K562 (cell line): ENCODE results near the gene ENSA. TPM values are rescaled to one million over a fixed set of nuclear protein-coding genes. Genes with fewer than 3 reads are reported as not detected.
"Not testable (repeated sequence)": the region's sequence is repeated elsewhere in the genome, so short reads cannot be mapped to it uniquely, and the experiment has no call there.

Source experiments
- ATAC-seq: fragments of 200-7000 bp; cut with Tn5 transposase; 3 replicates; pipeline ENCODE4 v1.9.1; 2020; ENCODE audit warnings: moderate library complexity
- BruUV-seq: library from RNA; stranded (reverse); fragments of 400-500 nt; replicated peaks from 2 replicates; lab custom pipeline; 2021; lab: Mats Ljungman, UMichigan
- CTCF ChIA-PET: fragments of 300-600 bp; formaldehyde crosslinking; extraction: SDS; loops from one replicate; lab custom pipeline; 2021; ENCODE audit warnings: low intra/inter-chr PET ratio; lab: Yijun Ruan, JAX
- POLR2A ChIA-PET: fragments of 300-600, 350-650 bp; sonication (Branson Sonifier 250); formaldehyde crosslinking; extraction: SDS; loops from one replicate; lab custom pipeline; 2021; ENCODE audit warnings: antibody characterized with exemption, inconsistent platforms; lab: Yijun Ruan, JAX
- DNase-seq, 4 experiments: peaks; one replicate each; pipeline versions ENCODE4 v3.0.0 to v3.0.0-alpha.2; 2011 to 2018; ENCODE audit warnings: low spot score in 3 of 4, mixed read lengths in 3 of 4; ENCODE audit errors: extremely low read depth in 1 of 4
- FAIRE-seq: peaks from 2 replicates; lab custom pipeline; 2011; peaks lifted over from hg19 to GRCh38; lab: Jason Lieb, UNC
- H2AFZ ChIP-seq: 2 replicates; pipeline ENCODE4 v1.6.0; 2011; ENCODE audit warnings: low read depth, low read length, control low read depth, inconsistent platforms
- H3K27ac ChIP-seq: fragments of 200-600 bp; 3 replicates; pipeline ENCODE4 v1.8.0; 2011; ENCODE audit warnings: low read depth, mild to moderate bottlenecking, control low read depth, inconsistent platforms, low read length, moderate library complexity, mixed read lengths; ENCODE audit errors: extremely low read depth
- H3K27me3 ChIP-seq, 2 experiments: fragments of 300-600 bp in 1 of 2; 2 replicates in 1 of 2; 3 replicates in 1 of 2; pipeline versions ENCODE4 v1.6.0 to v1.8.0; 2011; ENCODE audit warnings: inconsistent platforms in 2 of 2, low read length in 2 of 2, mild to moderate bottlenecking in 1 of 2, mixed read lengths in 1 of 2, moderate library complexity in 1 of 2; ENCODE audit not compliant: control insufficient read depth in 2 of 2, insufficient read depth in 2 of 2
- H3K36me3 ChIP-seq: fragments of 300-600 bp; 3 replicates; pipeline ENCODE4 v1.8.0; 2011; ENCODE audit warnings: mild to moderate bottlenecking, low read length, inconsistent platforms; ENCODE audit not compliant: control insufficient read depth, insufficient read depth
- H3K4me1 ChIP-seq, 2 experiments: fragments of 200-600 bp in 1 of 2; replicated peaks in 1 of 2; 2 replicates in 1 of 2; 3 replicates in 1 of 2; pipeline versions ENCODE4 v1.5.1 to v1.8.0; 2011; ENCODE audit warnings: inconsistent platforms in 2 of 2, low read length in 2 of 2, mild to moderate bottlenecking in 1 of 2, mixed read lengths in 1 of 2, moderate library complexity in 1 of 2; ENCODE audit not compliant: control insufficient read depth in 2 of 2, insufficient read depth in 2 of 2
- H3K4me2 ChIP-seq: 2 replicates; pipeline ENCODE4 v1.6.1; 2011; ENCODE audit warnings: low read length, control low read depth, inconsistent platforms, mixed read lengths; ENCODE audit not compliant: insufficient read depth
- H3K4me3 ChIP-seq: fragments of 200-600 bp; sonication (generic), shearing (Covaris generic); 2 replicates; pipeline ENCODE4 v1.5.1; 2016; ENCODE audit warnings: control low read depth, inconsistent platforms
- H3K79me2 ChIP-seq: fragments of 200-600 bp; 3 replicates; pipeline ENCODE4 v1.8.0; 2011; ENCODE audit warnings: low read length, inconsistent platforms; ENCODE audit not compliant: control insufficient read depth, insufficient read depth
- H3K9ac ChIP-seq, 2 experiments: 2 replicates each; pipeline versions ENCODE4 v1.6.0 to v1.6.1; 2011; ENCODE audit warnings: low read depth in 2 of 2, low read length in 2 of 2, control low read depth in 1 of 2, inconsistent platforms in 1 of 2, mild to moderate bottlenecking in 1 of 2, mixed read lengths in 1 of 2; ENCODE audit not compliant: insufficient read depth in 1 of 2
- H3K9me1 ChIP-seq: one replicate; pipeline ENCODE4 v1.6.0; 2011; ENCODE audit warnings: inconsistent platforms, mild to moderate bottlenecking, low read length, moderate library complexity; ENCODE audit not compliant: control insufficient read depth, insufficient read depth
- H3K9me3 ChIP-seq: replicated peaks from 2 replicates; pipeline ENCODE4 v1.5.1; 2011; ENCODE audit warnings: low read depth, low read length, inconsistent platforms; ENCODE audit not compliant: control insufficient read depth, insufficient read depth
- H4K20me1 ChIP-seq: replicated peaks from 2 replicates; pipeline ENCODE4 v1.6.1; 2011; ENCODE audit warnings: low read length, inconsistent platforms, mixed read lengths; ENCODE audit not compliant: control insufficient read depth, insufficient read depth
- ZNF121 ChIP-seq: sonication (generic); formaldehyde crosslinking; conservative IDR thresholded peaks from 2 replicates; pipeline ENCODE4 v1.8.0; 2022; ENCODE audit warnings: missing genetic modification reagents
- ZNF436 ChIP-seq: fragments of 250-450, 450-650 bp; sonication (Bioruptor Pico); formaldehyde crosslinking; IDR thresholded peaks from 2 replicates; pipeline ENCODE4 v1.7.0; 2020; ENCODE audit warnings: mild to moderate bottlenecking
- WGBS: fragments of 100-300 bp; shearing (Covaris generic); methylation state at CpG from one replicate; pipeline ENCODE4 v1.1.6; 2016; ENCODE audit warnings: low coverage, mixed read lengths; ENCODE audit not compliant: insufficient coverage; ENCODE audit errors: missing lambda C conversion rate; 5-methylcytosine and 5-hydroxymethylcytosine counted together
- in situ Hi-C: fragments of 300-500 bp; cut with MboI; formaldehyde crosslinking; loops from 4 replicates; pipeline ENCODE4 v1.15.0; 2018; ENCODE audit warnings: inconsistent platforms, mixed read lengths
- intact Hi-C: fragments of 100-400 bp; cut with micrococcal nuclease; formaldehyde crosslinking; loops from 2 replicates; pipeline ENCODE4 v1.14.2; 2022
- polyA plus RNA-seq, 8 experiments: library from polyadenylated mRNA; depleted of rRNA in 4 of 8; stranded (reverse) in 5 of 8; unstranded in 3 of 8; fragments of >200 nt; fragmentation: Nextera tagmentation in 2 of 8; fragmentation: Illumina TruSeq in 1 of 8; extraction: Ambion mirVana in 2 of 8; extraction: Trizol in 1 of 8; gene quantifications; 2 replicates each; pipeline versions ENCODE4 v1.2.1 to v1.2.3, GENCODE V29; 2011 to 2014; ENCODE audit warnings: inconsistent platforms in 1 of 8, missing spikeins in 1 of 8
- total RNA-seq, 7 experiments: library from RNA; depleted of rRNA in 6 of 7; stranded (reverse); fragments of >200 nt in 6 of 7; fragmentation: Illumina TruSeq in 2 of 7; extraction: Trizol in 2 of 7; gene quantifications; 2 replicates each; pipeline versions ENCODE4 v1.2.1 to v1.2.3, GENCODE V29; 2011 to 2021; ENCODE audit warnings: low replicate concordance in 1 of 7

ENSA gene
- total and polyA plus RNA-seq, 9 of the 15 experiments (the other 6 are each of a cell fraction or from before 2014, with no cell fraction given) = 68.1 to 605 (median 188) TPM

DNA sequence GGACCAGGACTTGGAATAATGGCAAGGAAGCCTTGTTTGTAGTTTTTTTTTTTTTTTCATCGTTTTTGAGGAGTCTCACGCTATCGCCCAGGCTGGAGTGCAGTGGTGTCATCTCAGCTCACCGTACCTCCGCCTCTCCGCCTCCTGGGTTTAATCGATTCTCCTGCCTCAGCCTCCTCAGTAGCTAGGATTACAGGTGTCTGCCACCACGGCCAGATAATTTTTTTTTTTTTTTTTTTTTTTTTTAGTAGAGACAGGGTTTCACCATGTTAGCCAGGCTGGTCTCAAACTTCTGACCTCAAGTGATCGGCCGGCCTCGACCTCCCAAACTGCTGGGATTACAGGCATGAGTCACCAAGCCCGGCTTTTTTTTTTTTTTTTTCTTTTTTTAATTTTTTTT lies 27.0 kb downstream of the ENSA start:
- in situ Hi-C loops, H3K4me2 ChIP-seq, H3K27me3 ChIP-seq, CTCF ChIA-PET, H3K79me2 ChIP-seq, H2AFZ ChIP-seq, H3K9me3 ChIP-seq, H3K4me3 ChIP-seq, FAIRE-seq, H3K9me1 ChIP-seq, H3K27ac ChIP-seq, intact Hi-C loops, BruUV-seq, H4K20me1 ChIP-seq, H3K9ac ChIP-seq, DNase-seq, ATAC-seq, H3K36me3 ChIP-seq: not testable (repeated sequence)
- WGBS = 83% methylated on average over 9 of the region's 12 CpGs
- POLR2A ChIA-PET = interaction anchor here (0.6 to 2.3 kb wide), 3 partner anchors 8 to 95 kb away, joined by 3 to 9 read pairs (median 4); no protein-coding TSS in a partner anchor
- peaks cover 11 to 17% of the 10 kb centered on the region in 2 experiments; a peak in 4 of 5 replicates for H3K4me1 ChIP-seq

DNA sequence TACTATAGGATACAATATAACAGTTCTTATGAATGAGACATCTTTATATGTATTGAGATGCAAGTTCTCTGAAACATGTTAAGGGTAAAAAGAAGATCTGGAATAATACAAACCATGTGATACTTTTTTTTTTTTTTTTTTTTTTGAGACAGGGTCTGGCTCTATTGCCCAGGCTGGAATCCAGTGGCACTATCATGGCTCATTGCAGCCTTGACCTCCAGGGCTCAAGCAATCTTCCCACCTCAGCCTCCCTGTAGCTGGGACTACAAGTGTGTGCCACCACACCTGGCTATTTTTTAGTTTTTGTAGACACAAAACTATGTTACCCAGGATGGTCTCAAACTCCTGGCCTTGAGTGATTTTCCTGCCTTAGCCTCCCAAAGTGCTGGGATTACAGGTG lies 27.9 kb downstream of the ENSA start:
- H3K9me1 ChIP-seq = no peaks in the 10 kb centered on the region
- no peaks in the 10 kb centered on the region for H3K9me3 ChIP-seq
- CTCF ChIA-PET = no interaction called here
- no peak for DNase-seq
- H3K4me1 ChIP-seq = peaks cover 11 to 17% of the 10 kb centered on the region in 2 experiments; a peak in 4 of 5 replicates
- in situ Hi-C loops = no loop called here
- BruUV-seq = no TSS peak
- no peak for TF ChIP-seq ZNF436 (CRISPR knock-in tag)
- peak; percentile 84 for TF ChIP-seq ZNF121 (CRISPR knock-in tag)
- no peak overlapping the region for H3K4me3 ChIP-seq
- H3K4me2 ChIP-seq = no peak overlapping the region
- H4K20me1 ChIP-seq = no peaks in the 10 kb centered on the region
- H3K36me3 ChIP-seq = no peaks in the 10 kb centered on the region; the same call in 1 of the 3 replicates
- H3K9ac ChIP-seq = no peak overlapping the region
- FAIRE-seq = no peak
- intact Hi-C loops = no loop called here
- no peak for ATAC-seq
- no peaks in the 10 kb centered on the region for H3K79me2 ChIP-seq
- POLR2A ChIA-PET = no interaction called here
- no peak overlapping the region for H2AFZ ChIP-seq
- H3K27me3 ChIP-seq = no peaks in the 10 kb centered on the region
- no peak overlapping the region for H3K27ac ChIP-seq
